Fibroblast of lung (primary cell): ENCODE data around the gene ACVR1C. TPM values are rescaled to one million over a fixed set of nuclear protein-coding genes. Genes with fewer than 3 reads are reported as not detected.

ENCODE experiments used
- DNase-seq, 2 donors: peaks; one replicate each; pipeline versions ENCODE4 v3.0.0 to v3.0.0-alpha.2; 2010; ENCODE audit warnings: low read depth in 2 of 2
- H2AFZ ChIP-seq: 2 replicates; pipeline ENCODE4 v1.5.1; 2012; ENCODE audit warnings: low read length, control low read depth, inconsistent platforms
- H3K27ac ChIP-seq: 2 replicates; pipeline ENCODE4 v1.5.1; 2011; ENCODE audit warnings: low read length, control low read depth; ENCODE audit not compliant: insufficient read depth
- H3K27me3 ChIP-seq: 2 replicates; pipeline ENCODE4 v1.5.1; 2011; ENCODE audit warnings: mild to moderate bottlenecking, low read length; ENCODE audit not compliant: control insufficient read depth, insufficient read depth
- H3K36me3 ChIP-seq: 2 replicates; pipeline ENCODE4 v1.5.1; 2011; ENCODE audit warnings: low read length; ENCODE audit not compliant: control insufficient read depth, insufficient read depth
- H3K4me1 ChIP-seq: 2 replicates; pipeline ENCODE4 v1.5.1; 2011; ENCODE audit warnings: low read length; ENCODE audit not compliant: control insufficient read depth, insufficient read depth; ENCODE audit errors: extremely low read depth
- H3K4me2 ChIP-seq: 2 replicates; pipeline ENCODE4 v1.5.1; 2011; ENCODE audit warnings: low read length, control low read depth; ENCODE audit not compliant: insufficient read depth; ENCODE audit errors: extremely low read depth
- H3K4me3 ChIP-seq, 4 experiments: fragments of 200-600 bp in 1 of 4; sonication (generic) in 1 of 4; replicated peaks in 1 of 4; 2 replicates each; pipeline ENCODE4 v1.5.1; 2011 to 2016; ENCODE audit warnings: low read length in 4 of 4, low read depth in 3 of 4, mild to moderate bottlenecking in 3 of 4, control low read depth in 2 of 4, inconsistent platforms in 1 of 4, mixed read lengths in 1 of 4; ENCODE audit not compliant: insufficient read depth in 1 of 4; ENCODE audit errors: control extremely low read depth in 1 of 4
- H3K79me2 ChIP-seq: 2 replicates; pipeline ENCODE4 v1.5.1; 2012; ENCODE audit warnings: mild to moderate bottlenecking, low read length, inconsistent platforms; ENCODE audit not compliant: control insufficient read depth, insufficient read depth
- H3K9ac ChIP-seq: 2 replicates; pipeline ENCODE4 v1.5.1; 2011; ENCODE audit warnings: mild to moderate bottlenecking, low read length, control low read depth; ENCODE audit not compliant: insufficient read depth
- H3K9me3 ChIP-seq: 2 replicates; pipeline ENCODE4 v1.5.1; 2012; ENCODE audit warnings: low read depth, low read length; ENCODE audit not compliant: control insufficient read depth, insufficient read depth
- H4K20me1 ChIP-seq: 2 replicates; pipeline ENCODE4 v1.5.1; 2011; ENCODE audit warnings: low read length; ENCODE audit not compliant: control insufficient read depth, insufficient read depth; ENCODE audit errors: extremely low read depth
- EZH2 ChIP-seq: IDR thresholded peaks from 2 replicates; pipeline ENCODE4 v1.5.1; 2012; ENCODE audit warnings: low read length, control low read depth, mild to moderate bottlenecking; ENCODE audit errors: missing control alignments
- polyA plus RNA-seq, 2 donors: library from polyadenylated mRNA; depleted of rRNA in 1 of 2; stranded (reverse) in 1 of 2; unstranded in 1 of 2; fragments of >200 nt; gene quantifications; 2 replicates each; pipeline ENCODE4 v1.2.1, GENCODE V29; 2011 to 2012; ENCODE audit warnings: missing spikeins in 1 of 2
- total RNA-seq: library from RNA; depleted of rRNA; stranded (reverse); fragments of >200 nt; gene quantifications from 2 replicates; pipeline ENCODE4 v1.2.1, GENCODE V29; 2014
- TF ChIP-seq, protein P1 (sequence below), 2 donors: IDR thresholded peaks in 1 of 2; conservative IDR thresholded peaks in 1 of 2; 1 replicate in 1 of 2; 2 replicates in 1 of 2; pipeline ENCODE4 v1.5.1; 2011 to 2012; ENCODE audit warnings: low read length in 2 of 2, control low read depth in 1 of 2, inconsistent platforms in 1 of 2, low read depth in 1 of 2, mild to moderate bottlenecking in 1 of 2

ACVR1C gene
- total and polyA plus RNA-seq, 2 donors (not counting 1 experiment from before 2014, with no cell fraction given) = 0.35 to 0.83 TPM

GRCh38 chr2:157489983-157490382 lies 138.7 kb downstream of the ACVR1C start:
- Histone ChIP-seq H3K79me2 (no peaks in the 10 kb centered on the region), H3K4me3 (no peak overlapping the region), H4K20me1 (no peaks in the 10 kb centered on the region), H3K9me3 (no peaks in the 10 kb centered on the region), H3K4me2 (no peak overlapping the region), H3K27ac (no peak overlapping the region), H3K9ac (no peak overlapping the region), H3K27me3 (peaks cover 2% of the 10 kb centered on the region), H3K4me1 (no peaks in the 10 kb centered on the region), H2AFZ (no peak overlapping the region), H3K36me3 (no peaks in the 10 kb centered on the region)
- no peak for TF ChIP-seq EZH2
- TF ChIP-seq, protein P1, sequence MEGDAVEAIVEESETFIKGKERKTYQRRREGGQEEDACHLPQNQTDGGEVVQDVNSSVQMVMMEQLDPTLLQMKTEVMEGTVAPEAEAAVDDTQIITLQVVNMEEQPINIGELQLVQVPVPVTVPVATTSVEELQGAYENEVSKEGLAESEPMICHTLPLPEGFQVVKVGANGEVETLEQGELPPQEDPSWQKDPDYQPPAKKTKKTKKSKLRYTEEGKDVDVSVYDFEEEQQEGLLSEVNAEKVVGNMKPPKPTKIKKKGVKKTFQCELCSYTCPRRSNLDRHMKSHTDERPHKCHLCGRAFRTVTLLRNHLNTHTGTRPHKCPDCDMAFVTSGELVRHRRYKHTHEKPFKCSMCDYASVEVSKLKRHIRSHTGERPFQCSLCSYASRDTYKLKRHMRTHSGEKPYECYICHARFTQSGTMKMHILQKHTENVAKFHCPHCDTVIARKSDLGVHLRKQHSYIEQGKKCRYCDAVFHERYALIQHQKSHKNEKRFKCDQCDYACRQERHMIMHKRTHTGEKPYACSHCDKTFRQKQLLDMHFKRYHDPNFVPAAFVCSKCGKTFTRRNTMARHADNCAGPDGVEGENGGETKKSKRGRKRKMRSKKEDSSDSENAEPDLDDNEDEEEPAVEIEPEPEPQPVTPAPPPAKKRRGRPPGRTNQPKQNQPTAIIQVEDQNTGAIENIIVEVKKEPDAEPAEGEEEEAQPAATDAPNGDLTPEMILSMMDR (conservative IDR thresholded peaks at IDR 0.05 in 1 of 2, IDR thresholded peaks at IDR 0.05 in 1 of 2; ENCODE audit: low read depth in 1 of 2, low read length in 2 of 2) = no peak
- no peak for DNase-seq

DNA sequence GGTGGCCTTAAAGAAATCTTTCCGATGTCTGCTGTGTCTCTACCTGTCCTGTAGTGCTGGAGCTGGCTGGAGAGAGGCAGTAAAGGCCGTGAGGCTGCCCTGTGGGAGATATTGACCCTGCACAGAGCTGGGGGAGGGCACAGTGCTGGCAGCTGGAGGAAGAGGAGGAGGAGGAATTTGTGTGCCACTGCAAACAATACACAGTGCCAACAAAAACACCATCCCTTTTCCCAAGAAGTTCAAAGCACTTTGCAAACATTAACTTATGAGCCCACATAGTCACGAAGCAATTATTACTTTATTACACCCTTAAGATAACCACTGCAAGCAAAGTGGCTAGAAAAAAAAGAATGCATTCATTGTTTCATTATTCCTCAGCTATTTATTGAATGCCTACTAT lies 139.8 kb downstream of the ACVR1C start:
- no peak overlapping the region for H3K4me3 ChIP-seq
- H3K79me2 ChIP-seq = no peaks in the 10 kb centered on the region
- no peaks in the 10 kb centered on the region for H3K36me3 ChIP-seq
- DNase-seq = no peak
- no peaks in the 10 kb centered on the region for H3K4me1 ChIP-seq
- no peaks in the 10 kb centered on the region for H4K20me1 ChIP-seq
- peaks cover 2% of the 10 kb centered on the region for H3K27me3 ChIP-seq
- H3K9me3 ChIP-seq = no peaks in the 10 kb centered on the region
- H3K4me2 ChIP-seq = no peak overlapping the region
- H3K9ac ChIP-seq = no peak overlapping the region
- TF ChIP-seq, protein P1 (conservative IDR thresholded peaks at IDR 0.05 in 1 of 2, IDR thresholded peaks at IDR 0.05 in 1 of 2; ENCODE audit: low read depth in 1 of 2, low read length in 2 of 2) = no peak
- TF ChIP-seq EZH2 = no peak
- H2AFZ ChIP-seq = no peak overlapping the region
- H3K27ac ChIP-seq = no peak overlapping the region

GRCh38 chr2:157487747-157488146 lies 140.9 kb downstream of the ACVR1C start:
- no peak overlapping the region for H3K9ac ChIP-seq
- no peak overlapping the region for H3K4me3 ChIP-seq
- no peaks in the 10 kb centered on the region for H3K4me1 ChIP-seq
- H3K36me3 ChIP-seq = no peaks in the 10 kb centered on the region
- no peak overlapping the region for H3K4me2 ChIP-seq
- no peak for TF ChIP-seq EZH2
- TF ChIP-seq, protein P1 (conservative IDR thresholded peaks at IDR 0.05 in 1 of 2, IDR thresholded peaks at IDR 0.05 in 1 of 2; ENCODE audit: low read depth in 1 of 2, low read length in 2 of 2) = no peak
- no peak overlapping the region for H2AFZ ChIP-seq
- DNase-seq = no peak
- no peak overlapping the region for H3K27ac ChIP-seq
- no peaks in the 10 kb centered on the region for H3K9me3 ChIP-seq
- peaks cover 2% of the 10 kb centered on the region for H3K27me3 ChIP-seq
- no peaks in the 10 kb centered on the region for H3K79me2 ChIP-seq
- H4K20me1 ChIP-seq = no peaks in the 10 kb centered on the region
